Suppressor macrophage treated with lipopolysaccharide for 4 hours (primary cell): ENCODE measurements around the gene DPAGT1.
"Not testable (repeated sequence)": the region's sequence is repeated elsewhere in the genome, so short reads cannot be mapped to it uniquely, and the experiment has no call there.

Experiments used
- DNase-seq: peaks from one replicate; pipeline ENCODE4 v3.0.0-alpha.2; 2020

Gene DPAGT1

GRCh38 chr11:119101759-119102423 is at the start of gene DPAGT1:
TSS of gene DPAGT1 (minus strand) at chr11:119101853. CDS start at chr11:119101655, 198 bp downstream.
- peak; percentile 94 for DNase-seq

- DNase-seq, result no peak
Measured at GRCh38 chr11:119149786-119150275, 48.2 kb upstream of the DPAGT1 start.

GRCh38 chr11:119149018-119149785 is 47.5 kb upstream of the DPAGT1 start, which contains the start of gene ABCG4:
TSS of gene ABCG4 (plus strand) at chr11:119149052. CDS start at chr11:119149966, 914 bp downstream.
- no peak for DNase-seq

- DNase-seq, result no peak
Measured at GRCh38 chr11:119148720-119149017, 47.0 kb upstream of the DPAGT1 start.

- no peak for DNase-seq
Measured at GRCh38 chr11:119147604-119148333, 46.1 kb upstream of the DPAGT1 start.

- DNase-seq, result no peak
Measured at GRCh38 chr11:119145551-119145950, 43.9 kb upstream of the DPAGT1 start.

- peak; percentile 75 for DNase-seq
Measured at GRCh38 chr11:119144825-119145486, 43.3 kb upstream of the DPAGT1 start.

- not testable (repeated sequence) for DNase-seq
Measured at GRCh38 chr11:119139276-119139675, 37.6 kb upstream of the DPAGT1 start.

- DNase-seq, result peak; percentile 52
Measured at GRCh38 chr11:119134389-119134978, 32.8 kb upstream of the DPAGT1 start.

- no peak for DNase-seq
Measured at GRCh38 chr11:119130662-119131061, 29.0 kb upstream of the DPAGT1 start.

- no peak for DNase-seq
Measured at GRCh38 chr11:119126675-119127268, 25.1 kb upstream of the DPAGT1 start.

GRCh38 chr11:119125821-119126220 is 24.2 kb upstream of the DPAGT1 start:
- DNase-seq, result no peak

GRCh38 chr11:119121811-119122124 is 20.1 kb upstream of the DPAGT1 start:
- no peak for DNase-seq

- DNase-seq, result peak; percentile 99
Measured at GRCh38 chr11:119121008-119121810, 19.6 kb upstream of the DPAGT1 start, which contains the start of gene HINFP. TSS of gene HINFP (plus strand) at chr11:119121580. CDS start at chr11:119126945, 5,365 bp downstream.

GRCh38 chr11:119120639-119121007 is 19.0 kb upstream of the DPAGT1 start:
- no peak for DNase-seq

- DNase-seq, result no peak
Measured at GRCh38 chr11:119118946-119119345, 17.3 kb upstream of the DPAGT1 start.

GRCh38 chr11:119118227-119118626 is 16.6 kb upstream of the DPAGT1 start:
- DNase-seq, result no peak

- DNase-seq, result peak; percentile 13
Measured at GRCh38 chr11:119117004-119117706, 15.5 kb upstream of the DPAGT1 start.

GRCh38 chr11:119116601-119117000 is 14.9 kb upstream of the DPAGT1 start:
- DNase-seq, result no peak

GRCh38 chr11:119116235-119116594 is 14.6 kb upstream of the DPAGT1 start:
- no peak for DNase-seq
